GM23338 (cell line): Measurements from ENCODE around the gene YY2. TPM values are rescaled to one million over a fixed set of nuclear protein-coding genes. Genes with fewer than 3 reads are reported as not detected.

Source experiments
- ATAC-seq: fragments of 200-7000 bp; cut with Tn5 transposase; 3 replicates; pipeline ENCODE4 v1.9.1; 2020
- DNase-seq: peaks from one replicate; pipeline ENCODE4 v3.0.0-alpha.2; 2015; ENCODE audit warnings: low spot score
- H2AFZ ChIP-seq: fragments of 200-600 bp; sonication (generic); 2 replicates; pipeline ENCODE4 v1.8.0; 2016; ENCODE audit warnings: antibody characterized with exemption, mild to moderate bottlenecking, moderate library complexity
- H3F3A ChIP-seq: fragments of 200-600 bp; sonication (generic); replicated peaks from 2 replicates; pipeline ENCODE4 v1.8.0; 2017; ENCODE audit warnings: antibody characterized with exemption, mixed run types, low read depth
- H3K27ac ChIP-seq: fragments of 200-600 bp; sonication (generic); 2 replicates; pipeline ENCODE4 v1.6.1; 2016; ENCODE audit warnings: low read depth
- H3K27me3 ChIP-seq: fragments of 200-600 bp; sonication (generic); 2 replicates; pipeline ENCODE4 v1.8.0; 2016; ENCODE audit warnings: mild to moderate bottlenecking, mixed run types, moderate library complexity; ENCODE audit not compliant: insufficient read depth
- H3K36me3 ChIP-seq: fragments of 200-600 bp; sonication (generic); 2 replicates; pipeline ENCODE4 v1.8.0; 2016; ENCODE audit warnings: mild to moderate bottlenecking; ENCODE audit not compliant: insufficient read depth
- H3K4me1 ChIP-seq: fragments of 200-600 bp; sonication (generic); 2 replicates; pipeline ENCODE4 v1.8.0; 2016; ENCODE audit warnings: mild to moderate bottlenecking, moderate library complexity; ENCODE audit not compliant: insufficient read depth
- H3K4me2 ChIP-seq: fragments of 200-600 bp; sonication (generic); 2 replicates; pipeline ENCODE4 v1.7.1; 2017; ENCODE audit warnings: mixed run types
- H3K4me3 ChIP-seq: fragments of 200-600 bp; sonication (generic); 2 replicates; pipeline ENCODE4 v1.6.1; 2016; ENCODE audit warnings: mixed run types
- H3K79me2 ChIP-seq: fragments of 200-600 bp; sonication (generic); replicated peaks from 2 replicates; pipeline ENCODE4 v1.8.0; 2017; ENCODE audit warnings: mild to moderate bottlenecking; ENCODE audit not compliant: insufficient read depth
- H3K9me2 ChIP-seq: fragments of 200-600 bp; sonication (generic); 2 replicates; pipeline ENCODE4 v1.8.0; 2017; ENCODE audit not compliant: insufficient read depth
- H4K20me1 ChIP-seq: fragments of 200-600 bp; sonication (generic); replicated peaks from 2 replicates; pipeline ENCODE4 v1.8.0; 2017; ENCODE audit warnings: mild to moderate bottlenecking; ENCODE audit not compliant: insufficient read depth
- H3K27ac Mint-ChIP-seq: 2 replicates; pipeline ENCODE4 v1.8.0; 2020; ENCODE audit warnings: inconsistent platforms, mild to moderate bottlenecking, moderate library complexity, mixed read lengths
- H3K27me3 Mint-ChIP-seq: 3 replicates; pipeline ENCODE4 v1.8.0; 2022; ENCODE audit warnings: low read depth, mild to moderate bottlenecking, moderate library complexity, mixed read lengths, inconsistent platforms; ENCODE audit not compliant: insufficient read depth, poor library complexity
- H3K36me3 Mint-ChIP-seq: 3 replicates; pipeline ENCODE4 v1.8.0; 2021; ENCODE audit warnings: low read depth, mild to moderate bottlenecking, inconsistent platforms, moderate library complexity, mixed read lengths
- H3K4me1 Mint-ChIP-seq: 3 replicates; pipeline ENCODE4 v1.8.0; 2020; ENCODE audit warnings: mild to moderate bottlenecking, inconsistent platforms, mixed read lengths
- H3K4me3 Mint-ChIP-seq: 3 replicates; pipeline ENCODE4 v1.8.0; 2021; ENCODE audit warnings: moderate library complexity, mild to moderate bottlenecking, inconsistent platforms, mixed read lengths
- H3K9me3 Mint-ChIP-seq: 3 replicates; pipeline ENCODE4 v1.8.0; 2020; ENCODE audit warnings: moderate library complexity, mild to moderate bottlenecking, inconsistent platforms, mixed read lengths
- CREB1 ChIP-seq: fragments of 250-450 bp; sonication (Bioruptor Pico); IDR thresholded peaks from 2 replicates; pipeline ENCODE4 v1.5.0; 2020; ENCODE audit warnings: low read depth, mild to moderate bottlenecking, moderate library complexity
- CTCF ChIP-seq, 2 experiments: fragments of 200-600 bp in 1 of 2; sonication (generic) in 1 of 2; conservative IDR thresholded peaks; 2 replicates each; pipeline versions ENCODE4 v1.5.1 to v1.6.1; 2016 to 2017; ENCODE audit warnings: antibody characterized with exemption in 2 of 2, low read depth in 2 of 2, mild to moderate bottlenecking in 2 of 2, moderate library complexity in 1 of 2
- EZH2 ChIP-seq: fragments of 200-600 bp; sonication (generic); IDR thresholded peaks from one replicate; pipeline ENCODE4 v1.8.0; 2017; ENCODE audit warnings: antibody characterized with exemption, mild to moderate bottlenecking, low read depth; ENCODE audit not compliant: unreplicated experiment
- EZH2phosphoT487 ChIP-seq: fragments of 200-600 bp; sonication (generic); IDR thresholded peaks from one replicate; pipeline ENCODE4 v1.8.1; 2018; ENCODE audit warnings: antibody characterized with exemption; ENCODE audit not compliant: unreplicated experiment
- JUNB ChIP-seq: IDR thresholded peaks from one replicate; pipeline ENCODE4 v1.6.1; 2016; ENCODE audit warnings: antibody characterized with exemption; ENCODE audit not compliant: unreplicated experiment
- NANOG ChIP-seq: IDR thresholded peaks from 2 replicates; pipeline ENCODE4 v1.6.1; 2016; ENCODE audit warnings: antibody characterized with exemption, borderline replicate concordance
- POLR2AphosphoS5 ChIP-seq: IDR thresholded peaks from 2 replicates; pipeline ENCODE4 v1.6.1; 2016; ENCODE audit warnings: antibody characterized with exemption, low read depth
- REST ChIP-seq: IDR thresholded peaks from one replicate; pipeline ENCODE4 v1.6.1; 2018; ENCODE audit warnings: antibody characterized with exemption; ENCODE audit not compliant: unreplicated experiment
- STAT1 ChIP-seq: IDR thresholded peaks from one replicate; pipeline ENCODE4 v1.6.1; 2016; ENCODE audit warnings: antibody characterized with exemption; ENCODE audit not compliant: unreplicated experiment
- ZNF114 ChIP-seq: fragments of 250-450 bp; sonication (Bioruptor Pico); IDR thresholded peaks from 2 replicates; pipeline ENCODE4 v1.5.0; 2020; ENCODE audit warnings: mild to moderate bottlenecking, moderate library complexity
- ZNF331 ChIP-seq: fragments of 250-450 bp; sonication (Bioruptor Pico); IDR thresholded peaks from 2 replicates; pipeline ENCODE4 v1.5.0; 2020; ENCODE audit warnings: low read depth, mild to moderate bottlenecking, moderate library complexity
- polyA plus RNA-seq: library from polyadenylated mRNA; unstranded; fragments of >200 nt; fragmentation: Nextera tagmentation; extraction: Ambion mirVana; gene quantifications from 2 replicates; pipeline ENCODE4 v1.2.1, GENCODE V29; 2016
- total RNA-seq: library from RNA; depleted of rRNA; stranded (reverse); fragments of >200 nt; shearing (Covaris generic); gene quantifications from 2 replicates; pipeline ENCODE4 v1.2.3, GENCODE V29; 2014
- TF ChIP-seq, protein P1 (sequence below): IDR thresholded peaks from 2 replicates; pipeline ENCODE4 v1.6.1; 2016; ENCODE audit warnings: antibody characterized with exemption
- TF ChIP-seq, protein P2 (sequence below): fragments of 250-450 bp; sonication (Bioruptor Pico); IDR thresholded peaks from 2 replicates; pipeline ENCODE4 v1.5.0; 2020; ENCODE audit warnings: mild to moderate bottlenecking, moderate library complexity

YY2 gene
- total and polyA plus RNA-seq, 2 experiments from 2014 or later = 1.0 to 1.3 TPM

DNA sequence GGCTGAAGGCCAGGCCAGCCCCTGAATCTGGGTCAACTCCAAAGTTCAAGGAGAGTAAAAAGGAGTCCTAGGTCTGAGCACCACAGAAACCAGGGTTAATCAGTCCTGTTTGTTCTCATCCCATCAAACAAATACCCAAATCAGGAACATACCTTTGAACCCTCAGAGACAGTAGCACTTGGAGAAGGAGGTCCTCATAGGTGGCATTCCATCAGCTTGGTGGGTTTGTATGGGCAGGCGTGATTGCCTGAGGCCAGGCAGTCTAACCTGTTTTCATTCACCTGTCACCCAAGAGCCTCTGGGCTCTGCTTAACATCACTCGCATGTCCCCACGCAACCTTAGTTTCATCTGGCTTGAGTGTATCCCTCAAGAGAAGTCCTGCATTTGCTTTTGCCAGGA, 33.9 kb upstream of the YY2 start:
- TF ChIP-seq EZH2 (no peak), STAT1 (no peak), POLR2AphosphoS5 (no peak), ZNF114 (no peak), CTCF (conservative IDR thresholded peaks at IDR 0.05; ENCODE audit: low read depth in 2 of 2) (no peak), NANOG (no peak), JUNB (no peak), REST (no peak), EZH2phosphoT487 (no peak), ZNF331 (CRISPR knock-in tag) (no peak), CREB1 (no peak)
- TF ChIP-seq, protein P1, sequence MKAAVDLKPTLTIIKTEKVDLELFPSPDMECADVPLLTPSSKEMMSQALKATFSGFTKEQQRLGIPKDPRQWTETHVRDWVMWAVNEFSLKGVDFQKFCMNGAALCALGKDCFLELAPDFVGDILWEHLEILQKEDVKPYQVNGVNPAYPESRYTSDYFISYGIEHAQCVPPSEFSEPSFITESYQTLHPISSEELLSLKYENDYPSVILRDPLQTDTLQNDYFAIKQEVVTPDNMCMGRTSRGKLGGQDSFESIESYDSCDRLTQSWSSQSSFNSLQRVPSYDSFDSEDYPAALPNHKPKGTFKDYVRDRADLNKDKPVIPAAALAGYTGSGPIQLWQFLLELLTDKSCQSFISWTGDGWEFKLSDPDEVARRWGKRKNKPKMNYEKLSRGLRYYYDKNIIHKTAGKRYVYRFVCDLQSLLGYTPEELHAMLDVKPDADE = no peak
- TF ChIP-seq, protein P2, sequence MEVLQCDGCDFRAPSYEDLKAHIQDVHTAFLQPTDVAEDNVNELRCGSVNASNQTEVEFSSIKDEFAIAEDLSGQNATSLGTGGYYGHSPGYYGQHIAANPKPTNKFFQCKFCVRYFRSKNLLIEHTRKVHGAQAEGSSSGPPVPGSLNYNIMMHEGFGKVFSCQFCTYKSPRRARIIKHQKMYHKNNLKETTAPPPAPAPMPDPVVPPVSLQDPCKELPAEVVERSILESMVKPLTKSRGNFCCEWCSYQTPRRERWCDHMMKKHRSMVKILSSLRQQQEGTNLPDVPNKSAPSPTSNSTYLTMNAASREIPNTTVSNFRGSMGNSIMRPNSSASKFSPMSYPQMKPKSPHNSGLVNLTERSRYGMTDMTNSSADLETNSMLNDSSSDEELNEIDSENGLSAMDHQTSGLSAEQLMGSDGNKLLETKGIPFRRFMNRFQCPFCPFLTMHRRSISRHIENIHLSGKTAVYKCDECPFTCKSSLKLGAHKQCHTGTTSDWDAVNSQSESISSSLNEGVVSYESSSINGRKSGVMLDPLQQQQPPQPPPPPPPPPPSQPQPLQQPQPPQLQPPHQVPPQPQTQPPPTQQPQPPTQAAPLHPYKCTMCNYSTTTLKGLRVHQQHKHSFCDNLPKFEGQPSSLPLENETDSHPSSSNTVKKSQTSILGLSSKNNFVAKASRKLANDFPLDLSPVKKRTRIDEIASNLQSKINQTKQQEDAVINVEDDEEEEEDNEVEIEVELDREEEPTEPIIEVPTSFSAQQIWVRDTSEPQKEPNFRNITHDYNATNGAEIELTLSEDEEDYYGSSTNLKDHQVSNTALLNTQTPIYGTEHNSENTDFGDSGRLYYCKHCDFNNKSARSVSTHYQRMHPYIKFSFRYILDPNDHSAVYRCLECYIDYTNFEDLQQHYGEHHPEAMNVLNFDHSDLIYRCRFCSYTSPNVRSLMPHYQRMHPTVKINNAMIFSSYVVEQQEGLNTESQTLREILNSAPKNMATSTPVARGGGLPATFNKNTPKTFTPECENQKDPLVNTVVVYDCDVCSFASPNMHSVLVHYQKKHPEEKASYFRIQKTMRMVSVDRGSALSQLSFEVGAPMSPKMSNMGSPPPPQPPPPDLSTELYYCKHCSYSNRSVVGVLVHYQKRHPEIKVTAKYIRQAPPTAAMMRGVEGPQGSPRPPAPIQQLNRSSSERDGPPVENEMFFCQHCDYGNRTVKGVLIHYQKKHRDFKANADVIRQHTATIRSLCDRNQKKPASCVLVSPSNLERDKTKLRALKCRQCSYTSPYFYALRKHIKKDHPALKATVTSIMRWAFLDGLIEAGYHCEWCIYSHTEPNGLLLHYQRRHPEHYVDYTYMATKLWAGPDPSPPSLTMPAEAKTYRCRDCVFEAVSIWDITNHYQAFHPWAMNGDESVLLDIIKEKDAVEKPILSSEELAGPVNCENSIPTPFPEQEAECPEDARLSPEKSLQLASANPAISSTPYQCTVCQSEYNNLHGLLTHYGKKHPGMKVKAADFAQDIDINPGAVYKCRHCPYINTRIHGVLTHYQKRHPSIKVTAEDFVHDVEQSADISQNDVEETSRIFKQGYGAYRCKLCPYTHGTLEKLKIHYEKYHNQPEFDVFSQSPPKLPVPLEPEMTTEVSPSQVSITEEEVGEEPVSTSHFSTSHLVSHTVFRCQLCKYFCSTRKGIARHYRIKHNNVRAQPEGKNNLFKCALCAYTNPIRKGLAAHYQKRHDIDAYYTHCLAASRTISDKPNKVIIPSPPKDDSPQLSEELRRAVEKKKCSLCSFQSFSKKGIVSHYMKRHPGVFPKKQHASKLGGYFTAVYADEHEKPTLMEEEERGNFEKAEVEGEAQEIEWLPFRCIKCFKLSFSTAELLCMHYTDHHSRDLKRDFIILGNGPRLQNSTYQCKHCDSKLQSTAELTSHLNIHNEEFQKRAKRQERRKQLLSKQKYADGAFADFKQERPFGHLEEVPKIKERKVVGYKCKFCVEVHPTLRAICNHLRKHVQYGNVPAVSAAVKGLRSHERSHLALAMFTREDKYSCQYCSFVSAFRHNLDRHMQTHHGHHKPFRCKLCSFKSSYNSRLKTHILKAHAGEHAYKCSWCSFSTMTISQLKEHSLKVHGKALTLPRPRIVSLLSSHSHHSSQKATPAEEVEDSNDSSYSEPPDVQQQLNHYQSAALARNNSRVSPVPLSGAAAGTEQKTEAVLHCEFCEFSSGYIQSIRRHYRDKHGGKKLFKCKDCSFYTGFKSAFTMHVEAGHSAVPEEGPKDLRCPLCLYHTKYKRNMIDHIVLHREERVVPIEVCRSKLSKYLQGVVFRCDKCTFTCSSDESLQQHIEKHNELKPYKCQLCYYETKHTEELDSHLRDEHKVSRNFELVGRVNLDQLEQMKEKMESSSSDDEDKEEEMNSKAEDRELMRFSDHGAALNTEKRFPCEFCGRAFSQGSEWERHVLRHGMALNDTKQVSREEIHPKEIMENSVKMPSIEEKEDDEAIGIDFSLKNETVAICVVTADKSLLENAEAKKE = no peak
- H3K27ac ChIP-seq = no peak overlapping the region
- Mint-ChIP-seq H3K9me3 (no peaks in the 10 kb centered on the region), H3K4me1 (no peaks in the 10 kb centered on the region), H3K4me3 (no peak overlapping the region), H3K27me3 (peaks cover 2% of the 10 kb centered on the region), H3K36me3 (no peaks in the 10 kb centered on the region), H3K27ac (no peak overlapping the region)
- H3K36me3 ChIP-seq = no peaks in the 10 kb centered on the region
- DNase-seq = no peak
- H4K20me1 ChIP-seq = no peaks in the 10 kb centered on the region
- H2AFZ ChIP-seq = no peak overlapping the region
- no peak overlapping the region for H3K4me3 ChIP-seq
- no peaks in the 10 kb centered on the region for H3K27me3 ChIP-seq
- H3K4me1 ChIP-seq = no peaks in the 10 kb centered on the region
- no peak for ATAC-seq
- no peaks in the 10 kb centered on the region for H3K79me2 ChIP-seq
- H3F3A ChIP-seq = no peaks in the 10 kb centered on the region
- no peaks in the 10 kb centered on the region for H3K9me2 ChIP-seq
- no peak overlapping the region for H3K4me2 ChIP-seq
